Psoas muscle (tissue), 8 donors: ENCODE data around the gene CRYBG3. TPM values are rescaled to one million over a fixed set of nuclear protein-coding genes. Genes with fewer than 3 reads are reported as not detected.
A peak's percentile ranks its signal among the peaks of the same experiment; 100 is the strongest.

Experiments used
- ATAC-seq, 4 donors: fragments of 200-7000 bp; cut with Tn5 transposase; one replicate each; pipeline ENCODE4 v1.9.1; 2020; ENCODE audit warnings: moderate library complexity in 3 of 4, mild to moderate bottlenecking in 2 of 4
- DNase-seq, 2 donors: peaks; one replicate each; pipeline ENCODE4 v3.0.0-alpha.2; 2020
- H3K27ac ChIP-seq: fragments of 200-600 bp; one replicate; pipeline ENCODE4 v1.8.0; 2022
- H3K27me3 ChIP-seq, 3 donors: fragments of 200-600 bp in 1 of 3; one replicate each; pipeline versions ENCODE4 v1.6.1 to v1.8.0; 2013 to 2022; ENCODE audit warnings: low read length in 2 of 3, mild to moderate bottlenecking in 2 of 3, moderate library complexity in 1 of 3; ENCODE audit not compliant: insufficient read depth in 3 of 3
- H3K36me3 ChIP-seq, 2 donors: fragments of 200-600 bp in 1 of 2; one replicate each; pipeline versions ENCODE4 v1.6.1 to v1.8.0; 2013 to 2022; ENCODE audit warnings: low read depth in 1 of 2, mild to moderate bottlenecking in 1 of 2, moderate library complexity in 1 of 2; ENCODE audit not compliant: insufficient read depth in 1 of 2
- H3K4me1 ChIP-seq: fragments of 200-600 bp; one replicate; pipeline ENCODE4 v1.8.0; 2022
- H3K4me3 ChIP-seq: fragments of 200-600 bp; one replicate; pipeline ENCODE4 v1.8.0; 2022; ENCODE audit warnings: mild to moderate bottlenecking
- H3K9me3 ChIP-seq: fragments of 200-600 bp; one replicate; pipeline ENCODE4 v1.8.0; 2022
- CTCF ChIP-seq: fragments of 200-600 bp; IDR thresholded peaks from one replicate; pipeline ENCODE4 v1.8.0; 2022; ENCODE audit warnings: antibody characterized with exemption
- WGBS, 3 donors: extraction: QIAGEN DNeasy Blood & Tissue Kit; methylation state at CpG; one replicate each; pipeline versions ENCODE4 v1.1.6 to v1.1.7; 2013; 5-methylcytosine and 5-hydroxymethylcytosine counted together
- intact Hi-C, 2 donors: fragments of 100-400 bp; cut with DNase I; formaldehyde crosslinking; loops; one replicate each; pipeline versions ENCODE4 v1.11.0 to v1.14.2; 2022
- polyA plus RNA-seq, 3 donors: library from polyadenylated mRNA; stranded (reverse); fragments of 200-250 nt; gene quantifications; one replicate each; pipeline ENCODE4 v1.2.3, GENCODE V29; 2013
- total RNA-seq, 4 donors: library from RNA; stranded (reverse); fragmentation: NEBNext Ultra II Directional in 2 of 4; extraction: Animal tissue kit (Norgen Biotek cat#: 25700) in 2 of 4; gene quantifications; one replicate each; pipeline versions ENCODE4 v1.2.1 to v1.2.4, GENCODE V29; 2021 to 2023
- donor health status: healthy with polysubstance abuse.
- donor health status: DM: no; HTN: no; CAD: no; lungs with moderate emphysema.
- donor health status: Bipolar disorder and iron deficiency.
- donor health status: healthy.
- donor health status: DM: yes; HTN: yes; CAD: no.
- donor health status: DM: no; HTN: no; CAD: no.
- donor health status: DM: no; HTN: no; CAD: no.
- donor health status: DM: yes; HTN: yes; CAD: no.

Gene CRYBG3
- total and polyA plus RNA-seq, 7 donors = 5.1 to 36.9 (median 10.1) TPM

GRCh38 chr3:97975466-97975865, 153.7 kb downstream of the CRYBG3 start:
- intact Hi-C loops = loop anchor here in 1 of 2 donors (5.0 kb wide), 1 partner anchor 153 kb away; the partner anchor contains the start of gene CRYBG3
- DNase-seq (no peak), ATAC-seq (no peak)
- Histone ChIP-seq H3K9me3 (no peaks in the 10 kb centered on the region), H3K27me3 (no peaks in the 10 kb centered on the region), H3K4me3 (no peak overlapping the region), H3K27ac (no peak overlapping the region), H3K36me3 (no peaks in the 10 kb centered on the region), H3K4me1 (peaks cover 21% of the 10 kb centered on the region)
- WGBS, 3 donors = 68 to 92% (median 78%) methylated on average over 1 of the region's 1 CpG
- TF ChIP-seq CTCF = no peak

- H3K27ac ChIP-seq = peak overlapping the region; percentile 12
- H3K4me1 ChIP-seq = peaks cover 25% of the 10 kb centered on the region
- DNase-seq (no peak), ATAC-seq (peak in 2 of 4 donors; percentile 54 to 57)
- no peaks in the 10 kb centered on the region for H3K27me3 ChIP-seq
- H3K9me3 ChIP-seq = no peaks in the 10 kb centered on the region
- intact Hi-C loops = loop anchor here in 1 of 2 donors (5.0 kb wide), 1 partner anchor 157 kb away; the partner anchor contains the start of gene CRYBG3
- H3K4me3 ChIP-seq = no peak overlapping the region
- no peaks in the 10 kb centered on the region for H3K36me3 ChIP-seq
- no peak for TF ChIP-seq CTCF
- 47 to 60% (median 49%) methylated on average over 3 of the region's 3 CpGs for WGBS, 3 donors
Observed at GRCh38 chr3:97979610-97980009, 157.8 kb downstream of the CRYBG3 start.

GRCh38 chr3:97981886-97982285, 160.1 kb downstream of the CRYBG3 start:
- no peak for TF ChIP-seq CTCF
- Histone ChIP-seq H3K9me3 (no peaks in the 10 kb centered on the region), H3K4me1 (peaks cover 25% of the 10 kb centered on the region), H3K4me3 (no peak overlapping the region), H3K27ac (peak overlapping the region; percentile 72), H3K36me3 (no peaks in the 10 kb centered on the region), H3K27me3 (no peaks in the 10 kb centered on the region)
- ATAC-seq (peak; percentile 85 to 97 (median 93)), DNase-seq (no peak)
- intact Hi-C loops = no loop called here
- 10 to 16% (median 14%) methylated on average over 3 of the region's 3 CpGs for WGBS, 3 donors

- H3K27ac ChIP-seq = no peak overlapping the region
- 30 to 52% (median 41%) methylated on average over 2 of the region's 2 CpGs for WGBS, 3 donors
- no peak for ATAC-seq
- no peak overlapping the region for H3K4me3 ChIP-seq
- no peak for TF ChIP-seq CTCF
- no peak for DNase-seq
- H3K4me1 ChIP-seq = peaks cover 25% of the 10 kb centered on the region
- no peaks in the 10 kb centered on the region for H3K27me3 ChIP-seq
- H3K36me3 ChIP-seq = no peaks in the 10 kb centered on the region
- no peaks in the 10 kb centered on the region for H3K9me3 ChIP-seq
- intact Hi-C loops = no loop called here
Observed at GRCh38 chr3:97983933-97984491, 162.2 kb downstream of the CRYBG3 start.

- Histone ChIP-seq H3K27me3 (no peaks in the 10 kb centered on the region), H3K36me3 (no peaks in the 10 kb centered on the region), H3K4me1 (peaks cover 5% of the 10 kb centered on the region), H3K27ac (no peak overlapping the region), H3K4me3 (no peak overlapping the region), H3K9me3 (no peaks in the 10 kb centered on the region)
- WGBS, 3 donors = 84 to 88% (median 86%) methylated on average over 2 of the region's 2 CpGs
- DNase-seq (no peak), ATAC-seq (no peak)
- intact Hi-C loops = no loop called here
- TF ChIP-seq CTCF = no peak
Observed at GRCh38 chr3:97987306-97987705, 165.5 kb downstream of the CRYBG3 start.
